K562 (cell line): ENCODE results near the gene GPR37L1. TPM values are rescaled to one million over a fixed set of nuclear protein-coding genes. Genes with fewer than 3 reads are reported as not detected.

Experiments
- BDP1 ChIP-seq: IDR thresholded peaks from 3 replicates; pipeline ENCODE4 v1.6.1; 2011; ENCODE audit not compliant: insufficient read length, insufficient read depth
- ETS1 ChIP-seq: conservative IDR thresholded peaks from 2 replicates; pipeline ENCODE4 v1.6.1; 2011; ENCODE audit warnings: low read depth, mild to moderate bottlenecking, low read length; ENCODE audit not compliant: control insufficient read depth
- ETV6 ChIP-seq, 3 experiments: fragments of 150-350 bp in 1 of 3; sonication (generic) in 1 of 3; formaldehyde crosslinking in 1 of 3; IDR thresholded peaks; 2 replicates each; pipeline versions ENCODE4 v1.6.1 to v1.8.0; 2014 to 2022; ENCODE audit warnings: borderline replicate concordance in 2 of 3, low read depth in 2 of 3, antibody characterized with exemption in 1 of 3, low read length in 1 of 3, mild to moderate bottlenecking in 1 of 3, missing genetic modification reagents in 1 of 3
- FOXJ3 ChIP-seq: sonication (generic); formaldehyde crosslinking; IDR thresholded peaks from 2 replicates; pipeline ENCODE4 v1.4.0; 2020; ENCODE audit warnings: mild to moderate bottlenecking, missing genetic modification reagents
- GABPA ChIP-seq: fragments of 200-800 bp; sonication (Bioruptor generic); conservative IDR thresholded peaks from 2 replicates; pipeline ENCODE4 v1.6.1; 2016; ENCODE audit warnings: low read depth, missing genetic modification characterization, missing compliant biosample characterization
- HOMEZ ChIP-seq: fragments of 250-450 bp; sonication (Bioruptor Pico); IDR thresholded peaks from 2 replicates; pipeline ENCODE4 v1.4.0; 2020; ENCODE audit warnings: mild to moderate bottlenecking, moderate library complexity
- KAT7 ChIP-seq: sonication (generic); formaldehyde crosslinking; IDR thresholded peaks from 2 replicates; pipeline ENCODE4 v1.8.0; 2022; ENCODE audit warnings: missing genetic modification reagents, mild to moderate bottlenecking, borderline replicate concordance
- KLF13 ChIP-seq: fragments of 450-650 bp; IDR thresholded peaks from 2 replicates; pipeline ENCODE4 v1.6.1; 2016; ENCODE audit warnings: missing genetic modification characterization, low read depth, mild to moderate bottlenecking, missing compliant biosample characterization, moderate library complexity, borderline replicate concordance
- SAP30 ChIP-seq: fragments of 200-600 bp; sonication (generic); IDR thresholded peaks from 2 replicates; pipeline ENCODE4 v1.6.1; 2012; ENCODE audit warnings: borderline replicate concordance, low read depth, mild to moderate bottlenecking, moderate library complexity, low read length, control low read depth, inconsistent platforms; ENCODE audit not compliant: insufficient read depth, poor library complexity, severe bottlenecking
- TEAD1 ChIP-seq, 2 experiments: fragments of 450-650 bp in 1 of 2; sonication (generic) in 1 of 2; formaldehyde crosslinking; IDR thresholded peaks; 2 replicates each; pipeline versions ENCODE4 v1.4.0 to v1.8.0; 2020 to 2022; ENCODE audit warnings: mild to moderate bottlenecking in 2 of 2, missing genetic modification reagents in 1 of 2
- TEAD2 ChIP-seq: fragments of 450-650 bp; IDR thresholded peaks from 2 replicates; pipeline ENCODE4 v1.6.1; 2016; ENCODE audit warnings: missing genetic modification characterization, control low read depth, missing compliant biosample characterization
- THRAP3 ChIP-seq: fragments of 450-650 bp; IDR thresholded peaks from 2 replicates; pipeline ENCODE4 v1.6.1; 2016; ENCODE audit warnings: mild to moderate bottlenecking, inconsistent platforms, borderline replicate concordance
- U2AF1 ChIP-seq: fragments of 200-400 bp; formaldehyde crosslinking; optimal IDR thresholded peaks from 2 replicates; pipeline ENCODE3; 2017; ENCODE audit warnings: mild to moderate bottlenecking, low read depth, low read length, moderate library complexity
- ZNF140 ChIP-seq: fragments of 250-450 bp; sonication (Bioruptor Pico); IDR thresholded peaks from 2 replicates; pipeline ENCODE4 v1.8.0; 2021; ENCODE audit warnings: moderate library complexity, mild to moderate bottlenecking, inconsistent platforms
- ZNF3 ChIP-seq: fragments of 250-450 bp; sonication (Bioruptor Pico); IDR thresholded peaks from 2 replicates; pipeline ENCODE4 v1.5.0; 2021; ENCODE audit warnings: mild to moderate bottlenecking, moderate library complexity
- ZNF639 ChIP-seq, 2 experiments: fragments of 200-800 bp in 1 of 2; sonication (Bioruptor generic) in 1 of 2; sonication (generic) in 1 of 2; formaldehyde crosslinking in 1 of 2; IDR thresholded peaks in 1 of 2; conservative IDR thresholded peaks in 1 of 2; 2 replicates each; pipeline versions ENCODE4 v1.5.0 to v1.6.1; 2016 to 2020; ENCODE audit warnings: missing compliant biosample characterization in 1 of 2, missing genetic modification characterization in 1 of 2, missing genetic modification reagents in 1 of 2
- ZNF695 ChIP-seq: fragments of 450-650 bp; formaldehyde crosslinking; IDR thresholded peaks from 2 replicates; pipeline ENCODE4 v1.4.0; 2020; ENCODE audit warnings: mild to moderate bottlenecking, moderate library complexity
- ZNF707 ChIP-seq: fragments of 250-450 bp; sonication (Bioruptor Pico); conservative IDR thresholded peaks from 2 replicates; pipeline ENCODE4 v1.8.0; 2022; ENCODE audit warnings: inconsistent platforms, mild to moderate bottlenecking, moderate library complexity
- ZNF764 ChIP-seq: fragments of 250-450 bp; sonication (Bioruptor Pico); IDR thresholded peaks from 2 replicates; pipeline ENCODE4 v1.4.0; 2020; ENCODE audit warnings: low read depth, mild to moderate bottlenecking, moderate library complexity
- polyA plus RNA-seq, 8 experiments: library from polyadenylated mRNA; depleted of rRNA in 4 of 8; stranded (reverse) in 5 of 8; unstranded in 3 of 8; fragments of >200 nt; fragmentation: Nextera tagmentation in 2 of 8; fragmentation: Illumina TruSeq in 1 of 8; extraction: Ambion mirVana in 2 of 8; extraction: Trizol in 1 of 8; gene quantifications; 2 replicates each; pipeline versions ENCODE4 v1.2.1 to v1.2.3, GENCODE V29; 2011 to 2014; ENCODE audit warnings: inconsistent platforms in 1 of 8, missing spikeins in 1 of 8
- total RNA-seq, 7 experiments: library from RNA; depleted of rRNA in 6 of 7; stranded (reverse); fragments of >200 nt in 6 of 7; fragmentation: Illumina TruSeq in 2 of 7; extraction: Trizol in 2 of 7; gene quantifications; 2 replicates each; pipeline versions ENCODE4 v1.2.1 to v1.2.3, GENCODE V29; 2011 to 2021; ENCODE audit warnings: low replicate concordance in 1 of 7

GPR37L1 gene
- total and polyA plus RNA-seq, 9 of the 15 experiments (the other 6 are each of a cell fraction or from before 2014, with no cell fraction given): not detected

- TF ChIP-seq TEAD2: no peak; the same call in 1 of the 2 replicates
- no peak for TF ChIP-seq TEAD1 (CRISPR knock-in tag; IDR thresholded peaks at IDR 0.05)
- no peak for TF ChIP-seq ETS1
- TF ChIP-seq FOXJ3 (CRISPR knock-in tag): no peak
- peak; percentile 99 for TF ChIP-seq KAT7
- no peak for TF ChIP-seq SAP30
- no peak for TF ChIP-seq ZNF140 (CRISPR knock-in tag)
- TF ChIP-seq BDP1: no peak
- no peak for TF ChIP-seq ZNF707 (CRISPR knock-in tag)
- no peak for TF ChIP-seq HOMEZ (CRISPR knock-in tag)
- no peak; a peak in 1 of 4 replicates for TF ChIP-seq ZNF639 (CRISPR knock-in tag; conservative IDR thresholded peaks at IDR 0.05 in 1 of 2, IDR thresholded peaks at IDR 0.05 in 1 of 2)
- TF ChIP-seq THRAP3: no peak
- 0 out of 2 replicates have a peak, but pooled peaks have one; percentile 35 for TF ChIP-seq ZNF764 (CRISPR knock-in tag)
- no peak for TF ChIP-seq ZNF3 (CRISPR knock-in tag)
- no peak for TF ChIP-seq GABPA (tag)
- no peak for TF ChIP-seq U2AF1
- TF ChIP-seq KLF13: peak; percentile 63; the same call in 1 of the 2 replicates
- TF ChIP-seq ZNF695 (CRISPR knock-in tag): no peak
- no peak; a peak in 1 of 4 replicates for TF ChIP-seq ETV6 (IDR thresholded peaks at IDR 0.05; ENCODE audit: borderline replicate concordance in 1 of 2, low read depth in 2 of 2, low read length in 1 of 2)
- TF ChIP-seq ETV6 (CRISPR knock-in tag; IDR thresholded peaks at IDR 0.05; ENCODE audit: borderline replicate concordance): no peak; the same call in 1 of the 2 replicates
These were observed 36.3 kb downstream of the GPR37L1 start (continued) for GRCh38 chr1:202158810-202159533.
